GM18502 (cell line): Measurements from ENCODE around the gene SPEF2.
"Not testable (repeated sequence)": the region's sequence is repeated elsewhere in the genome, so short reads cannot be mapped to it uniquely, and the experiment has no call there.

ENCODE experiments used
- ATAC-seq: cut with Tn5 transposase; IDR thresholded peaks from one replicate; pipeline ENCODE4 v1.9.1; 2021; ENCODE audit warnings: mild to moderate bottlenecking; ENCODE audit not compliant: unreplicated experiment, poor library complexity

SPEF2 gene

DNA sequence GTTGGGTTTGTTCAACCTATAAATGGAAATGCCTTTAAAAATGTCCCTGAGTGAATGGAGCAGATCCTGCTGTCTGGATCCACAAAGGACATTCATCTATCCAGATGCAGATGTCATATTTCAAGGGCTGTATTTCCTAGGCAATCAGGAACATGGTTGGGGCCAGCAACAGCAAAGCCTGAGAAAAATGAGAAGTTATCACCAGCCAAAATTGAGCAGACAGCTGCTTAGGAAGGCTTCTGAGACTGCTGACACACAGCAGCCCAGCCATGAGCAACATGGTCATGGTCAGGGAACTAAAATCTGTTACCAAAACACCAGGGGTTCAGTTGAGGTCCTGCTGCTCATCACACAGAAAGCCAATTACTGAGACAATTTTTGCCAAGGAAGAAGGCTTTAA lies 229.8 kb downstream of the SPEF2 start:
- no peak for ATAC-seq

DNA sequence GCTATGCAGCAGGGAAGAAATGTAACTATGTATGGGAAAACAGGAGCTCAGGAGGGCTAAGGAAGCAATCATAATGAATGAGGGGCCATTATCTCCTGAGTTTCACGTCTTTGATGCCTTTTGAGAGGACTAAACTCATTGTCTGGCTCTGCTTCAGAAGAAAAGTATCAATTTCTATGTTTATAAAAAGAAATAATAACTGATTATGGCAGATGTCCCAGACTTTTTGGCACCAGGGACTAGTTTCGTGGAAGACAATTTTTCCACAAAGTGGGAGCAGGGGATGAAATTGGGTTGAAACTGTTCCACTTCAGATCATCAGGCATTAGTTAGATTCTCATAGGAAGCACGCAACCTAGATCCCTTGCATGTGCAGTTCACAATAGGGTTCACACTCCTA lies 230.3 kb downstream of the SPEF2 start:
- ATAC-seq = no peak

DNA sequence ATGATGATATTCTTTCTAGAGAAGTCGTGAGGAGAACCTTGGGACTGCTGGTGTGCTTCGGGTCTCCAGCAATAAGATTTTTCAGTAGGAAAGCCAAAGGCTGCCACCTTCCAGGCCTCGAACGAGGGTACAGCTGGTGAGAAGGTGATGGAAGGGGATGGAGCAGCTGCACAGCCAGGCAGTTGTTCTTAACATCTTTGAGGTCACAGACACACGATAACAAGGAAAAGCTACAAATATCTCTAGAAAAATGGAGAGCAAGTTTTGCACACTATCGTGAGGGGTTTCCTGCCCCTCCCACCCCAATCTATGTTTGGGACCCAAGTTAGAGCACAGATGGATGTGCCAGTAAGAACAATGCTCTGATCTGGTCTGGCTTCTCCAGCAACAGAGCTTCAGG lies 232.2 kb downstream of the SPEF2 start:
- ATAC-seq = no peak

DNA sequence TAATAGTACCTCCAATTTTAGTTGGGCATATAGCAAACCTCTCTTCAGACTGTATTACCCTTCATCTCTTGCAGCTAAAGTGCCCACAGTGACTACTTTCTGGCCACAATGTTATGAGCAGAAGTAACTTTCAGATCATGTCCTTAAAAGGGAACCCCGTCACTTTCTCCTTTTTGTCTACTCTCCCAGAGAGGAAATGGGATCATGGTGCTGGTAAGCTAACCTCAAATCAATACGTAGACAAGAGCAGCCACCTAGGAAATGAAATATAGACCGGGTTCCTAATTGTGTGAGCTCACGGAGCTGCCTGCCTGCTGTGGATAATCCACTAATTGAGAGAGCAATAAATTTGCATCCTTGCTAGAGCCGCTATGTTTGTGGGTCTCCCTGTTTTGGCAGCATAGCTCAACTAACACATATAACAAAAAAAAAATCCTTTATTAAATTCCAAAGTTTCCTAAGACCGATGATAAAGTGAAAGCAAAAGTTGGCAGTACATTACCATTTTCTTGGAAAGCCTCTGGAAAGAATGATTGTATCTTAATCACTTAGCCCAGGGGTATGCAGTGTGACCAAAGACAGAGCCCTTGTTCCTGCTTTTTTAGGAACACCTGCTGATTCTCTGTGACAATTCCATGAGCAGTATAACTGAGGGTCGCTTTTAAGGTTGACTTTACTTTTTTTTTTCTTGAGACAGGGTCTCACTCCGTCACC lies 233.5 kb downstream of the SPEF2 start:
- no peak for ATAC-seq

DNA sequence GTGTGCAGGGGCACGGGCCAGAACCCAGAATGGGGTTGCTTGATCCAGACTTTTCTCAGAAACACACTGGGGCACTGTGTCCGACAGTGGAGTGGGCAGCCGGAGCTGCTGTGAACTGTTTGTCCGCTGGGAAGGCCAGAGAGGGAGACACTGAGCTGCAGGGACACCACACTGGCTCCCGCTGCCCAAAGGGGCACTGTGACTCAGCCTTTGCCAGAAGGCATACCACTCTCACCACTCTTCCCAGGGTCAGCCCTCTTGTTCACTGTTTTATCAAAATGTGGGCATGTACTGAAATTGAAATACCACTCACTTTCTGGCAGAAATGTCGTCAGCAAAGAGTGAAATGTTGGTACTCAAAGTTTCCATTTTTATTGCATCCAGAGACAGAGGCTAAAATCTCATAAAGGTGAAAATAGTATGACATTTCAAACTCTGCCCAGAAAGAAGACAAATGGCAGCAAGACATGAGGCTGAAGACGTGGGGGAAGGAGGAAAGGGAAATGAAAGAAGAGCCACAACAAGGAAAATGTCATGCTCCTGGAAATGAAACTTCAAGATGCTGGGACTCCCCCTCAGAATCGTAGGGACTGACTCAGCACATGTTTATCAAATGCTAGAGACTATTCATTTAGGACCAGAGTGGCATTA lies 234.5 kb downstream of the SPEF2 start:
- ATAC-seq = peak; percentile 64

DNA sequence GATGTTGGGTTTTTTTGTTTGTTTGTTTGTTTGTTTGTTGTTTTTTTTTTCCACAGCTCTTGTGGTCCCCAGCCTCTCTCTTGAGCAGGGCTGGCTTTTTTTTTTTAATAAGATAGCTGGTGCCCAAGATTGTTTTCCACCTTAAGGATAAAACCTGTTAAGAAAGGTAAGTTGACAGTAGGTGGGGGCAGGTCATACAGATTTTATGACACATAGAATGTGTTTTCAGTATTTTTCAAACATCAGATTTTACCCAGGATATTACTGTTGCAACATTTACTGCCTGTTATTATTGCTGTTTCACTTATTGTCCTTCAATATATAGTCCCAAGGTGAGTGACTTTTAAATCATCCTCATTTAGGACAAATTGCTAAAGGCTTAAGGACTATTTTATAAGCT lies 235.1 kb downstream of the SPEF2 start:
- ATAC-seq = no peak

DNA sequence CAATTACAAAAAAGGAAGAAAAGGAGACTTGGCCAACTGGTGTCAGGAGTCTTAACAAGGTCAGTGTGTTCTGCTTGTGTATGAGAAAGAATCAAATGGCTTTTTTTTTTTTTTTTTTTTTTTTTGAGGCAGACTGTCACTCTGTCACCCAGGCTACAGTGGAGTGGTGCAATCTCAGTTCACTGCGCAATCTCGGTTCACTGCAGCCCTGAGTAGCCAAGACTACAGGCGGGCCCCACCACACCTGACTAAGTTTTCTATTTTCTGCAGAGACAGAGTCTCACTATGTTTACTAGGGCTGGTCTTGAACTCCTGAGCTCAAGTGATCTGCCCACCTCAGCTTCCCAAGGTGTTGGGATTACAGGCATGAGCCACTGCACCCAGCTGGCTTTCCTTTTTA lies 236.0 kb downstream of the SPEF2 start:
- no peak for ATAC-seq

DNA sequence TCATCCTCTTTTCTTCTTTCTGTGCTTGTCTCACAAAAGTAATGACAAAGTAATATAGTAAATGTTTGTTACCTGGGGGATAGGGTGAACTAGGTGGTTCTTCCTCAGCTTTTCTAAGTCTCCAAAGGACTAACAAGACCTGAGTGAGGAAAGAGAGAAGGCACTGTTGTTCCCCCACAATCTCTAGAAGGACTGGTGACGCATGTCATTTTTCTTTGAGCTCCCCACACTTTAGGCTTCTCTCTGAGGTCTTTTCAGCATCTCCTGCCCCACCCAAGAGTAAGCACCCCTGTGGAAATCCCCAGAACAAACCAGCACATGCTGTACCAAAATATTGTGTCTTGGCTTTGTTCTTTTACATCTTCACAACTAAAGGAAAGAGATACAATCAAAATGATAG lies 236.6 kb downstream of the SPEF2 start:
- no peak for ATAC-seq

DNA sequence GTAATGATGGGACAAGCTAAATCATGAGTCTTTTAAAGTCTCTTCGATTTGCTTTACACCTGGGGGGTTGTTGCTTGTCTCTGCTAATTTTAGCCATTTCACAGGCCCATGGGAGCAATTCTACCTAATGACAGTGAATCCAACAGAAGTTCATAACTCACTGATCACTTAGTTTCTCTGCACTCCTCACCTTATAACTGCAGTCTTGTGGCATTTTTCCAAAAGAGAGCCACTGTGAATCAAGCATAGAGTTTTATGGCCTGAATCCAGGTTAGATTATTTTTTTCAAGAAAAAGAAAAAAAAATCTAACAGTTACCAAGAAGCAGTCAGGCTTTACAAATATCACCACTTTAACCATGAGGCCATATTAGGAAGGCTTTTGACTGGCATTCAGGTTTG lies 237.5 kb downstream of the SPEF2 start:
- ATAC-seq = no peak

DNA sequence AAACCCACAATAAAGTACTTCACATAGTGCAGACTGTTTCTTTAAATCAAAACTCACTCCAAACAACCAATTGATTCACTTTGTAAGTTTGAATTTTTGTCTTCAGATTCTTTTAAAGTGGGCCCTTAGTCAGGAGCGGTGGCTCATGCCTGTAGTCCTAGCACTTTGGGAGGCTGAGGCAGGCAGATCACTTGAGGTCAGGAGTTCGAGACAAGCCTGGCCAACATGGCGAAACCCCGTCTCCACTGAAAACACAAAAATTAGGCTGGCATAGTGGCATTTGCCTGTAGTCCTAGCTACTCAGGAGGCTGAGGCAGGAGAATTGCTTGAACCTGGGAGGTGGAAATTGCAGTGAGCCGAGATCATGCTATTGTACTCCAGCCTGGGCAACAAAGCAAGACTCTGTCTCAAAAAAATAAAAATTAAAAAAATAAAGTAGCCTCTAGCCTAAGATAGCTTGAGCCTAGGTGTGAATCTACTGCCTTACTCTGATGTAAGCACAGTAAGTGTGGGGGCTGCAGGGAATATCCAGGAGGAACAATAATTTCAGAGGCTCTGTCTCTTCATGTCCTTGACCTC lies 238.6 kb downstream of the SPEF2 start:
- ATAC-seq = not testable (repeated sequence)

DNA sequence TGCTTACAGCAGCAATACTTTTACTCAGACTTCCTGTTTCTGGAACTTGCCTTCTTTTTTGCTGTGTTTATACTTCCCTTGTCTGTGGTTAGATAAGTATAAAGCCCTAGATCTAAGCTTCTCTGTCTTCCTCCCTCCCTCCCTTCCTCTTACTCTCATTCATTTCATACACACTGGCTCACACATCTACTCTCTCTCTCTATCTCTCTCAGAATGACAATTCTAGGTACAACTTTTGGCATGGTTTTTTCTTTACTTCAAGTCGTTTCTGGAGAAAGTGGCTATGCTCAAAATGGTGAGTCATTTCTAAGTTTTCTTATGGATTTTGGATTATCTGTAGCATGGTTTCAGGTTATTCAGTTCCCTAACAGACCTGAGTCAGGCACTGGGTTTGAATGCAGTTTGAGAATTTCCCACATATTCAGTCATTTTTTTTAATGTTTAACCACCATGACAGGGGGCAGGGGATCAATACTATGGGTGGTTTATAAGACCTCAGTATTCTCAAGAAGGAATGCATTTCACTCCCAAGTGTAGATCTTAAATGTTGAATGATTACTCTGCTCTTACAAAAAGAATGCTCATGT lies 239.2 kb downstream of the SPEF2 start, which contains the start of gene IL7R:
Gene IL7R (plus strand): TSS at position 127 of the 587 bp plus-strand sequence. CDS start 87 bp downstream, at position 214.
- peak; percentile 59 for ATAC-seq

DNA sequence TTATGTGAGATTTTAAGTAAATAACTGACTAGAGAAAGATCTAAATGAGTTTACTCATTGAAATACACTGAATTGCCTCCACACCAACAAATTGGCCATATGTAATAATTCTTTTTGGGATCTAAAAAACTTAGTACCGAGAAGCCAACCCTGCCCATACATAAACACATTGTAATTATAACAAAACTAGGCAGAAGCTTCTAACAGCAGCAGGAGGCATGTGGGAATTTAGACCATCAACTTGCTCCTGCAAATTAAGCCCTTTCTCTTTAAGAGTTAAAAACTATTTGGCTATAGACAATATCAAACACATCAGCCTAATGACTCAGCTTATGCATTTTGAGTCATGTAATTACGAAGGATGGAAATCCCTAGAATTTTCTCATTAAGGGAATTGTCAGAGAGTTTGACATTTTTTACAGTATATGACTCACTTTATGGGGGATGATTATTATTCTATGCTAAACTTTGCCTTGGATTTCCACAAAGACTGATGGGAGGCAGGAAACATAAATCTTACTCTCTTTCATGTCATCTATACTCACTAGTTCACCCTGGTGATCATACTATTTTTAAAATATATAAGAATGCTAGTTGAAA lies 240.0 kb downstream of the SPEF2 start:
- no peak for ATAC-seq

DNA sequence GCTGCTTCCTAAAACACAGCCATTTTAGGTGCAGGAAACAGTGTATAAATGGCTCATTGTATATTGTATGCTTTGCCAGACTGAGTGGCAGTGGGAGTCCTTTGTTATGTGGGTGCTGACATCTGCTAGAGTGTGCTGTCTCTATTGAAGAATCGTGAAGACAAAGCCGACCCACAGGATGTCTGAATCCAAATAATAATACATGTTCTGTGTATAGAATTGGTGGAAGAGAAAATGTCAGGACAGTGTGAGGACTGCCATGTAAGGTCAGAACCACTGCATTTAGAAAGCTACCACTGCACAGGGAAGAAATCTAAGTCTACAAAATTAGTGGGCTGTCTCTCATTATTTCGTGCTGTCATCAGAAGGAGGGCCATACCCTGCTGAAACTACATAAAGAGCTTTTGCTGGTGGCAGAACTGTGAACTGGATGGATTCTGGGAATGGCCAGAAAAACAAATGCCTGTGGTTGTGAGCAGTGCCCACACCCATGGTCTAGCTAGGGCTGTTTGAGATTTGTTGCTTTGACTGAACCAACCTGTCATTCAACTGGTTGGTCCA lies 241.5 kb downstream of the SPEF2 start:
- no peak for ATAC-seq

DNA sequence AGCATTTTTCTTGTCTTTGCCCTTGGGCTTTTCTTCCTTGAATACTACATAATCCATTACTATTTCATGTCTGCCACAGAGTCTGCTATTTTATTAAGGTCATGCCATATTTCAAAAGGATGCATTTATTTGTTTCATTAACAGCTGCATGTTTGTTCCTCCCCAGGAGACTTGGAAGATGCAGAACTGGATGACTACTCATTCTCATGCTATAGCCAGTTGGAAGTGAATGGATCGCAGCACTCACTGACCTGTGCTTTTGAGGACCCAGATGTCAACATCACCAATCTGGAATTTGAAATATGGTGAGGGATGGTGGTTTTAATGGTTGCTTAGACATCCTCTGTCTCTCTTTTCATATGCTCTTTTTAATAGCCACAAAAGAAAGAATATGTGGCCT lies 243.0 kb downstream of the SPEF2 start:
- ATAC-seq = no peak

DNA sequence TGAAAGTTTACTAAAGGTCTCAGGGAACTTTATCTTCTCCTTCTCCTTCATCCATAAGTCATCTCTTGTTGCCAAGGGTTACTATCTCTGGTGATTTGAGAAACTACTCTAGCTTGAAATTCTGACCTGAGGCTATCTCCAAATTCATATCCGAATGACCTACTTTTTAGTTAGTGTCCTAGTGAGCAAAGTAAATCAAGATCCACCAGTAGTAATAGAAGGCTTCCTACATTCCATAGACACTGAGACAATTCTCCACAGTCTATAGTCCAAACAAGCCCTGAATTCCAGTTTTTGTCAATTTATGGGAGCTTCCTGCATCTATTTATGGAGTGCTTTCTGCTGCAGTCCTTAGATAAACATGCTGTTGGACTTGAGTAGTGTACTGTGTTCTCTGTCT lies 244.1 kb downstream of the SPEF2 start:
- no peak for ATAC-seq

DNA sequence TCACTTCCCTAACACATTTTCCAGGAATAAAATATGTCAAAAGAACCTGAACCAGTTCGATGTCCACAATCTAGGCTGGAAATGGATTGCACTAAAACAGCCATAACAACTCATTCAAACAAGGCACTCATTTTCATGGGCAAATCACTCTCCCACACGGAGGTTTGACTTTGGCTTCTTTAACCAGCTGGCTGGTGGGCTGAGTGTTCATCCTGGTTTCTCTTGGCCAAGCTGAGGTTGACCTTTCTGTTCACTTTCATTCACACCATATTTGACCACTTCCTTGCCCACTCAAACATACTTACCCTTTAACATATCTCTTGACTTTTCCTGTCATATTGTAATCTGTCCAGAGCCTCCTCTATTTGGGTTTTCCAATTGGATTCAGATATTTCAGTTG lies 244.5 kb downstream of the SPEF2 start:
- ATAC-seq = no peak

DNA sequence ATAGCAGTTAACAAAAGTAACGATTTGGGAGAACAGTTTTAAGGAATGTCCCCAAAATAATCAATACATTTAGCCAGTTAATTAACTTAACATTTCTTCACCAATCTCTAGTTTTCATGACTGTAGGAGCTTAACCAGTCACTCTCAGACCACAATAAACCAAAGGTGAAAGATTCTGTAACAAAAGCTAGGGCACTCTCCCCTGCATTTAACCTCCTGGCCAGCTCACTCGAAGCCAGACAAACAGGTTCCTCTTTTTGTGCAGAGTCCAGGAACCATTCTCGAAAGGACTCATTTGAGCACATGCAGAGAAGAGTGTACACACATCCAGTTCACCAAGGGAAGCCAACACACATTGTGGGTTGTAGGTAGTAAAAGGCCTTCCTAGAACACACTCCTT lies 245.5 kb downstream of the SPEF2 start:
- peak; percentile 83 for ATAC-seq
